Measurements from ENCODE around the gene FOSL2. TPM values are rescaled to one million over a fixed set of nuclear protein-coding genes. Genes with fewer than 3 reads are reported as not detected.

FOSL2 gene
- total RNA-seq, 2 experiments from 2014 or later, result 114 to 119 TPM

GRCh38 chr2:28348921-28349320, 43.7 kb upstream of the FOSL2 start:
- intact Hi-C loops (cut with micrococcal nuclease), result no loop called here
- no peak for ATAC-seq
- H3K27me3 Mint-ChIP-seq, result no peaks in the 10 kb centered on the region
- peak overlapping the region; percentile 72 for H3K27ac Mint-ChIP-seq
- ChIA-PET POLR2A (interaction anchor here (2.0 kb wide), 1 partner anchor 10 kb away, joined by 4 read pairs; no protein-coding TSS in a partner anchor), CTCF (interaction anchor here (0.6 to 1.2 kb wide), 2 partner anchors 56 to 105 kb away, joined by 3 read pairs; no protein-coding TSS in a partner anchor)
- no peak for TF ChIP-seq CTCF (IDR thresholded peaks at IDR 0.05)
- no peaks in the 10 kb centered on the region for H3K36me3 Mint-ChIP-seq (ENCODE audit: low read depth)
- peaks cover 36% of the 10 kb centered on the region for H3K4me1 Mint-ChIP-seq (ENCODE audit: low read depth)
- peak overlapping the region; percentile 43 for H3K4me3 Mint-ChIP-seq
- no peaks in the 10 kb centered on the region for H3K9me3 Mint-ChIP-seq
- no peak for DNase-seq

DNA sequence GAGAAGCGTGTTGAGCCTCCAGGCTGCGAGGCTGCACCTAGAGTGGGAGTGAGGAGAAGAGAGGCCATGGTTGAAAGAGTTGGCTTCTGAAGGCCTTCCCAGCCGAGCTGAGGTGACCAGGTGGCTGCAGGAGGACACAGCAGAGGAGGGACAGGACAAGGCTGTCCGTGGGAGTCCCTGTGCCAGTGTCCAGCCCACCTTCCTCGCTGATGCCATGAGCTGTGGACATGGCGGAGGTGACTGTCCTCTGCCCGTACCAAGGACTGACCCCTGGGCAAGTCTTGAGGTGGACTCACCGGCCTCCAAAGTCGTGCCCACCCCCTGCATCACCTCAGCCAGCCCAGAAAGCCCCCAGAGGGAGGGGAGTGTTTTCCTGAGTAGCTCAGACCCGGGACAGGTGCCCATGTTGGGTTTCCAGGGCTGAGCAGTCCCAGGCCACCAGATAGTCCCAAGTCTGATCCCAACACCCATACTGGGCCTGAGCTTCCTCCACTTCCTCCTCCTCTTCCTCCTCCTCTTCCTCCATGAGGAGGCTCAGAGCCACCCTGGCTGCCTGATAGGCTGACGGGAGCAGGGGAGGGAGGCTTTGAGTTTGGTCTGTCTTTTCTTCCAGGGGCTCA, 43.0 kb upstream of the FOSL2 start:
- intact Hi-C loops (cut with micrococcal nuclease), result no loop called here
- Mint-ChIP-seq H3K4me3 (no peak overlapping the region), H3K27ac (peak overlapping the region; percentile 72), H3K9me3 (no peaks in the 10 kb centered on the region), H3K36me3 (ENCODE audit: low read depth) (no peaks in the 10 kb centered on the region), H3K27me3 (no peaks in the 10 kb centered on the region), H3K4me1 (ENCODE audit: low read depth) (peaks cover 36% of the 10 kb centered on the region)
- CTCF ChIA-PET, result interaction anchor here (0.6 to 1.2 kb wide), 2 partner anchors 56 to 106 kb away, joined by 3 read pairs; no protein-coding TSS in a partner anchor
- POLR2A ChIA-PET, result interaction anchor here (1.2 to 2.0 kb wide), 3 partner anchors 9 to 35 kb away, joined by 3 to 4 read pairs (median 4); no protein-coding TSS in a partner anchor
- no peak for TF ChIP-seq CTCF (IDR thresholded peaks at IDR 0.05)
- no peak for ATAC-seq
- no peak for DNase-seq

DNA sequence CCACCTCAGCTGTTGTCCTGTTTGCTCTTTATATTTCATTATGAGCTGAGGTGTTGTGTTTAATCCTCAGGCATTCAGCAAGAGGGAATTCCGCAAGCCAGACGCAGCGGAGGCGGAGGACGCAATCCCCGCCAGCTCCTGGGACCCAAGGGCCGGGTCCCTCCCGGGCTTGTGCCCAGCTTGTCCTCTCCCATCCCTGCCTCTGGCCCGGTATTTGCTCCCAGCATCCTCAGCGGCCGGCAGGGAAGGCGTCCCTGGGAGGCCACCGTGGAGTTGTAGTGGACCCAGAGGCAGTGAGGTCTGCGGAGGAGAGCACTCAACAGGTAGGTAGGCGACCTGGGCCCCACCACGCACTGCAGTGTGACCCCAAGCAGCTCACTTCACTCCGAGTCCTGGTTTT, 42.5 kb upstream of the FOSL2 start:
- Mint-ChIP-seq H3K9me3 (no peaks in the 10 kb centered on the region), H3K36me3 (ENCODE audit: low read depth) (no peaks in the 10 kb centered on the region), H3K4me3 (no peak overlapping the region), H3K27ac (no peak overlapping the region), H3K4me1 (ENCODE audit: low read depth) (peaks cover 36% of the 10 kb centered on the region), H3K27me3 (no peaks in the 10 kb centered on the region)
- ATAC-seq, result no peak
- DNase-seq, result no peak
- TF ChIP-seq CTCF (IDR thresholded peaks at IDR 0.05), result no peak
- POLR2A ChIA-PET, result interaction anchor here (1.2 to 1.6 kb wide), 2 partner anchors 17 to 36 kb away, joined by 3 to 4 read pairs; no protein-coding TSS in a partner anchor
- CTCF ChIA-PET, result no interaction called here
- intact Hi-C loops (cut with micrococcal nuclease), result no loop called here

DNA sequence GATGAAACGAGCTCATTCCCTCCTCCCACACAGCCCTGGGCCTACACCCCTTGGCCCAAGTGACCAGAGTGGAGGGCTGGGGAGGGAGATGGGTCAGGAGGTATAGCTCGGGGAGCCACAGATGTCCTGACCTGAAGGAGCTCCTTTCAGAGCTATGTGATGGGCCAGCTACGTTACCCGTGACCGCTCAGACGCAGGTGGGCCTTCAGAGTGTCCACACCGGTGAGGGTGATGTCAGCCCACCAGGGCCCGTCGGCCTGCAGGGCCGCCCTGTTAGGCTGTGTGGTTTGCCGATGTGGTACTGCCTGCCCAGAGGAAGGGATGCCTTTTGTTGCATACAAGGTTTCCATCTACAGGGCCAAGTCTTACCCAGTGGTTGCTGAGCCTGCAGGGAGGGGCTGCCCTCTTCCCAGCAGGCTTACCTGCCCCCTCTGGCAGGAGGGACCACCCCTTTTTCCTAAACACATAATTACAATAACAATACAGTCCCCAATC, 41.8 kb upstream of the FOSL2 start:
- Mint-ChIP-seq H3K27me3 (no peaks in the 10 kb centered on the region), H3K4me3 (no peak overlapping the region), H3K4me1 (ENCODE audit: low read depth) (peaks cover 36% of the 10 kb centered on the region), H3K27ac (no peak overlapping the region), H3K9me3 (no peaks in the 10 kb centered on the region), H3K36me3 (ENCODE audit: low read depth) (no peaks in the 10 kb centered on the region)
- DNase-seq (no peak), ATAC-seq (no peak)
- ChIA-PET POLR2A (interaction anchor here (1.6 kb wide), 1 partner anchor 36 kb away, joined by 4 read pairs; no protein-coding TSS in a partner anchor), CTCF (no interaction called here)
- no peak for TF ChIP-seq CTCF (IDR thresholded peaks at IDR 0.05)
- intact Hi-C loops (cut with micrococcal nuclease), result no loop called here

DNA sequence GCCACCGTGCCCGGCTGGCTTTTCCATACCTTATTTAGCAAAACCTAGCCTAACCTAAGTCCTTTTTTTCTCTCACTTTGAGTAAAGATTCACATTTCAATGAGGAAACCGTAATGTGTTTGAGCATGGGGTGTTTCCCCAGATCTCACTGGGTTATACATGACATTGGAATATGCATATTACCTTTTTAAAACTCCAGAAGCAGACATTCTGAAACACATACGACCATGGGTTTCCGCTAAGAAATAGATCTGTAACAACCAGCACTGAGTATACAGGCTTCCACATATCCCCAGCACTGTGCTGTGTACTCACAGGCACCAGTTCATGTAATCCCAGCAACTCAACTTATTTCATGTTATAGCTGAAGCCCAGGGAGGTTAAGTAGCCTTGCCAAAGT, 41.0 kb upstream of the FOSL2 start:
- no peaks in the 10 kb centered on the region for H3K9me3 Mint-ChIP-seq
- no peak for TF ChIP-seq CTCF (IDR thresholded peaks at IDR 0.05)
- peak overlapping the region; percentile 63 for H3K27ac Mint-ChIP-seq
- no peak for DNase-seq
- intact Hi-C loops (cut with micrococcal nuclease), result no loop called here
- H3K36me3 Mint-ChIP-seq (ENCODE audit: low read depth), result no peaks in the 10 kb centered on the region
- ChIA-PET POLR2A (interaction anchor here (0.5 to 0.9 kb wide), 2 partner anchors 9 to 293 kb away, joined by 3 to 4 read pairs; no protein-coding TSS in a partner anchor), CTCF (no interaction called here)
- peak; percentile 15 for ATAC-seq
- peaks cover 42% of the 10 kb centered on the region for H3K4me1 Mint-ChIP-seq (ENCODE audit: low read depth)
- H3K4me3 Mint-ChIP-seq, result no peak overlapping the region
- H3K27me3 Mint-ChIP-seq, result no peaks in the 10 kb centered on the region
